B cell (primary cell): Measurements from ENCODE around the gene SNED1.

ENCODE experiments used
- EZH2 ChIP-seq: IDR thresholded peaks from 2 replicates; pipeline ENCODE4 v1.6.1; 2012; ENCODE audit warnings: borderline replicate concordance, low read depth, mild to moderate bottlenecking, moderate library complexity, low read length; ENCODE audit not compliant: insufficient read depth, poor library complexity, severe bottlenecking
- TF ChIP-seq, protein P1 (sequence below): fragments of 200-600 bp; IDR thresholded peaks from one replicate; pipeline ENCODE4 v1.8.0; 2022; ENCODE audit warnings: antibody characterized with exemption, mild to moderate bottlenecking

DNA sequence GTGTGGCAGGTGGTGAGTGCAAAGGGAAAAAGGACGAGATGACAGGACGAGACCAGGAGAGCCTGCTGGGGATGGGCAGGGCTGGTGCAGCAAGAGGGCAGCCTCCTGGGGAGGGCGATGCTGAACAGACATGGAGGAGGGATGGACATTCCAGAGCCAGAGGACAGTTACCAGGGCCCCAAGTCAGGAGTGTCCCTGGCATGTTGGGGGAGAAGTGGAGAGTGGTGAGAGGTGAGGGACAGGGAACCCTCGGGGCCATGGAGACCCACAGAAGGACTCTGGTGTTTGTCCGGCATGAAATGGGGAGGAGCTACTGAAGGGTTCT lies 84.6 kb downstream of the SNED1 start:
- TF ChIP-seq, protein P1, sequence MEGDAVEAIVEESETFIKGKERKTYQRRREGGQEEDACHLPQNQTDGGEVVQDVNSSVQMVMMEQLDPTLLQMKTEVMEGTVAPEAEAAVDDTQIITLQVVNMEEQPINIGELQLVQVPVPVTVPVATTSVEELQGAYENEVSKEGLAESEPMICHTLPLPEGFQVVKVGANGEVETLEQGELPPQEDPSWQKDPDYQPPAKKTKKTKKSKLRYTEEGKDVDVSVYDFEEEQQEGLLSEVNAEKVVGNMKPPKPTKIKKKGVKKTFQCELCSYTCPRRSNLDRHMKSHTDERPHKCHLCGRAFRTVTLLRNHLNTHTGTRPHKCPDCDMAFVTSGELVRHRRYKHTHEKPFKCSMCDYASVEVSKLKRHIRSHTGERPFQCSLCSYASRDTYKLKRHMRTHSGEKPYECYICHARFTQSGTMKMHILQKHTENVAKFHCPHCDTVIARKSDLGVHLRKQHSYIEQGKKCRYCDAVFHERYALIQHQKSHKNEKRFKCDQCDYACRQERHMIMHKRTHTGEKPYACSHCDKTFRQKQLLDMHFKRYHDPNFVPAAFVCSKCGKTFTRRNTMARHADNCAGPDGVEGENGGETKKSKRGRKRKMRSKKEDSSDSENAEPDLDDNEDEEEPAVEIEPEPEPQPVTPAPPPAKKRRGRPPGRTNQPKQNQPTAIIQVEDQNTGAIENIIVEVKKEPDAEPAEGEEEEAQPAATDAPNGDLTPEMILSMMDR: no peak
- TF ChIP-seq EZH2: no peak
